Measurements from ENCODE around the gene HSPBP1.

GRCh38 chr19:55261671-55262126 lies 18.2 kb downstream of the HSPBP1 start:
- no peak for TF ChIP-seq CTCF (IDR thresholded peaks at IDR 0.05; ENCODE audit: low read length)
- no peak for TF ChIP-seq EZH2phosphoT487 (IDR thresholded peaks at IDR 0.05; ENCODE audit: low read length)
- TF ChIP-seq EZH2 (optimal IDR thresholded peaks at IDR 0.05; ENCODE audit: low read depth, low read length) = no peak

Measured in MM.1S (cell line).